Gastroesophageal sphincter (tissue), 3 donors: ENCODE results near the gene GABRG3.

Source experiments
- POLR2A ChIP-seq, 2 donors: fragments of 450-650 bp; IDR thresholded peaks; one replicate each; pipeline ENCODE4 v1.6.1; 2017; ENCODE audit warnings: antibody characterized with exemption in 2 of 2, mild to moderate bottlenecking in 2 of 2, moderate library complexity in 1 of 2
- POLR2AphosphoS5 ChIP-seq: sonication (generic); formaldehyde crosslinking; IDR thresholded peaks from one replicate; pipeline ENCODE4 v1.6.1; 2017; ENCODE audit warnings: antibody characterized with exemption
- TF ChIP-seq, protein P1 (sequence below), 4 experiments: fragments of 200-600 bp in 2 of 4; fragments of 450-650 bp in 2 of 4; sonication (generic) in 1 of 4; IDR thresholded peaks; one replicate each; pipeline ENCODE4 v1.5.1; 2017 to 2019; ENCODE audit warnings: antibody characterized with exemption in 4 of 4, mild to moderate bottlenecking in 2 of 4, moderate library complexity in 2 of 4

DNA sequence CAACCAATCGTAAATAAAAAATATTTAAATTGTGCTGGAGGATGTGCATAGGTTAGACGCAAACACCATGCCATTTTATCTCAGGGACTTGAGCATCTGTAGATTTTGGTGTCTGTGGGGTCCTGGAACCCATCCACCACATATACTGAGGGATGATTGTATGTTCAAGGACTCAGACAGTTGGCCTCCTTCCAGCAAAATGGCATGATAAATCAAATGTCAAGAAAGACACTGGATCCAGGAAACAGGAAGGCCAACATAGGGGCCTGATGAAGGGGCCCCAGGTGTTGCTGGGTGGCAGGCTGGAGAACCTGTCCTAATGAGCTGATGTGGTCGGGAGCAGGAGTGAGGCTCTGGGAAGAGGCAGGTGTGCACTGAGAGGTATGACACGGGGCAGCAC lies 289.5 kb downstream of the GABRG3 start:
- TF ChIP-seq POLR2A (IDR thresholded peaks at IDR 0.05), result no peak
- TF ChIP-seq, protein P1, sequence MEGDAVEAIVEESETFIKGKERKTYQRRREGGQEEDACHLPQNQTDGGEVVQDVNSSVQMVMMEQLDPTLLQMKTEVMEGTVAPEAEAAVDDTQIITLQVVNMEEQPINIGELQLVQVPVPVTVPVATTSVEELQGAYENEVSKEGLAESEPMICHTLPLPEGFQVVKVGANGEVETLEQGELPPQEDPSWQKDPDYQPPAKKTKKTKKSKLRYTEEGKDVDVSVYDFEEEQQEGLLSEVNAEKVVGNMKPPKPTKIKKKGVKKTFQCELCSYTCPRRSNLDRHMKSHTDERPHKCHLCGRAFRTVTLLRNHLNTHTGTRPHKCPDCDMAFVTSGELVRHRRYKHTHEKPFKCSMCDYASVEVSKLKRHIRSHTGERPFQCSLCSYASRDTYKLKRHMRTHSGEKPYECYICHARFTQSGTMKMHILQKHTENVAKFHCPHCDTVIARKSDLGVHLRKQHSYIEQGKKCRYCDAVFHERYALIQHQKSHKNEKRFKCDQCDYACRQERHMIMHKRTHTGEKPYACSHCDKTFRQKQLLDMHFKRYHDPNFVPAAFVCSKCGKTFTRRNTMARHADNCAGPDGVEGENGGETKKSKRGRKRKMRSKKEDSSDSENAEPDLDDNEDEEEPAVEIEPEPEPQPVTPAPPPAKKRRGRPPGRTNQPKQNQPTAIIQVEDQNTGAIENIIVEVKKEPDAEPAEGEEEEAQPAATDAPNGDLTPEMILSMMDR (IDR thresholded peaks at IDR 0.05), result no peak
- TF ChIP-seq POLR2AphosphoS5, result no peak
